HG03045 (cell line): ENCODE results near the gene KCNN4.

Source experiments
- ATAC-seq: cut with Tn5 transposase; IDR thresholded peaks from one replicate; pipeline ENCODE4 v1.9.1; 2021; ENCODE audit warnings: mild to moderate bottlenecking, moderate library complexity; ENCODE audit not compliant: unreplicated experiment

KCNN4 gene

DNA sequence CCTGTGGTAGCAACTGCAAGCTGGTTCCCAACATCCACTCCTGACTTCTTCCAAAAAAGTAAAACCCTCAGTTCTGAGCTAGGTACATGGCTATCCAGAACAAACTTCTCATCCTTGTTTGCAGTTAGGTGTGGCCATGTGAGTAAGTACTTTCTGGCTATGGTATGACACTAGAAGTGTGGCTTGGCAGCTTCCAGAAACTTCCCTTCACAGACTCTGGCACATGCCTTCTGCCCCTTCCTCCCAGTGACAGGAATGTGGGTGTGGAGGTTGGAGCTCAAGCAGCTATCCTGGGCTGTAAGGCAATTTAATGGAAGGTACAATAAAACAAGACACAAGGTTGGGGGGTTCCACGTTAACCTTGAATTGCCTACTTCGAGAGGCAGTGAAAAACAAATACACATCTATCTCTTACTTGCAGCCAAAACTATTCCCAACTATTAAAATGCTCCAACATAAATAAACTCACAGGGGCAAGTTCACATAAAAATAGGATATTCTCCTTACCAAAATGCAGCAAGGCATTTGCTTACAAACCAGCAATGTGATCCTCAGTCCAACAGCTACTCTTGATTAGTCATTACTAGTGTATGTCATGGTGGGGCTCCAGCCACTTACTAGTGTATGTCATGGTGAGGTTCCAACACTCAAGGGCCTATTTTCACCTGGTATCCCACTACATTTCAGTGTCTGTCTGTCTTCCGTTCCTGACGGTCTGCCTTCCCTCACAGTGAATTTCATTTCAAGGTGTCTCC is 29.1 kb downstream of the KCNN4 start:
- no peak for ATAC-seq

DNA sequence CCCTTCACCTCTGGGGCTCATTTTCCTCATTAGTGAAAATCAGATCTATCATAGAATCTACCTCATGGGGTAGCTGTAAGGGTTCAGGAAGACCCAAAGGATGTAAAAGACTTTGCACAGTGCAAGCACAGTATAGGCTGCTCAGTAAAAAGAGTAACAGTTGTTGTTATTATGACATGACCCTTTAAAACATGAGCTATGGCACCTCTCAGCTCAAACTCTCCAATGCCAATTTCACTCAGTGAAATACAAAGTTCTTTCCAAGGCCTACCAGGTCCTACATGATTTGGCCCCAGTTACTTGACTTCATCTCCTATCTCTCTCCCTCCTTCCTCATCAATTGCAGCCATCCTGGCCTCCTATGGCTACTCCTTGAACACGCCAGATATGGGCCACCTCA is 30.9 kb downstream of the KCNN4 start:
- no peak for ATAC-seq

DNA sequence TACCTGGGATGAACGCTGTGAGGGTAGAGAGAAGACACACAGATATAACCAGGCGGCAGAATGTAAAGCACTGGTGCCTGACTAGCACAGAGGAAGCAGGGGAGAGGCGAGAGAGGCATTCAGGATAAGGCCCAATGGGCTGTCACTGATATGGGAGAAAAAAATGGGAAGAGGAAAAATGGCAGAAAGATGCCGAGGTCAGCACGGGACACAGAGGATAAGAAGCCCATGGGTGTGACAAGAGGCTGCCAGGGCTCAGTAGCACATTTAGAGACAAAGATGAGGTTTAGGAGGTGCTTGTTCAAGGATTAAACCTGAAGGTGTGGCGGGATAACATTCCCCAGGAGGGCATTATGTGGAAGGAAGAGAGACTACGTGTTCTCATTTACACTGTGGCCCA is 31.6 kb downstream of the KCNN4 start:
- no peak for ATAC-seq

DNA sequence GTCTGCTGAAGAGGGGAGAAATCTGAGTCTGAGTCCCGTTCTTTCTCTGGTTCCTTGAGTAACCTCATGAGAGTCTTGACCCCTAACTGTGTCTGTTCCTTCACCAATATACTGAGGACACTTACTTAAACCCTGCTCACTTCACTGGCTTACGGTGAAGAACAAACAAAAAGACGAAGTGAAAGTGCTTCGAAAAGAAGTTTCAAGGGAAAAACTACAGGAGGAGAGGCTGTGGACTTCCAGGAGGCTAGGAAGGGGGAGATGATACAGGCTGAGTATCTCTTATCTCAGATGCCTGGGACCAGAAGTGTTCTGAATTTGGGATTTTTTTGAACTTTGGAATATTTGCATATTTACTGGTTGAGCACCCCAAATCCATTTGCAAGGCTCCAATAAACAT is 32.1 kb downstream of the KCNN4 start:
- ATAC-seq: no peak

DNA sequence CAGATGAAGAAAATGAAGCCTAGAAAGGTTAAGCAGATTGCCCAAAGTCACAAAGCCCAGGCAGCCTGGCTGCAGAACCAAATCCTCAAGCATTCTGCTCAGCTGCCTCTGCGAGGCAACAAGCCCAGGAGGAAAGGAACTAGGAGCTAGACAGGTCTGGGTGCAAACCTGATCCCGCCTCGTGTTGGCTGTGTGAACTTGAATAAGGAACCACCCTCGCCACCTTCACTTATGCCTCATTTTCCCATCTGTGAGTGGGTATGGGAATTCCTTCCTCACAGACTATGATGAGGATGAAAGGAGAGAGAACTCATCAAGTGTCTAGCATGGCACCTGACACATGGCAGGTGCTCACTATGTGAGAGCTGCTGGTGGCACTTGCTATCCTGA is 32.6 kb downstream of the KCNN4 start:
- ATAC-seq: no peak

DNA sequence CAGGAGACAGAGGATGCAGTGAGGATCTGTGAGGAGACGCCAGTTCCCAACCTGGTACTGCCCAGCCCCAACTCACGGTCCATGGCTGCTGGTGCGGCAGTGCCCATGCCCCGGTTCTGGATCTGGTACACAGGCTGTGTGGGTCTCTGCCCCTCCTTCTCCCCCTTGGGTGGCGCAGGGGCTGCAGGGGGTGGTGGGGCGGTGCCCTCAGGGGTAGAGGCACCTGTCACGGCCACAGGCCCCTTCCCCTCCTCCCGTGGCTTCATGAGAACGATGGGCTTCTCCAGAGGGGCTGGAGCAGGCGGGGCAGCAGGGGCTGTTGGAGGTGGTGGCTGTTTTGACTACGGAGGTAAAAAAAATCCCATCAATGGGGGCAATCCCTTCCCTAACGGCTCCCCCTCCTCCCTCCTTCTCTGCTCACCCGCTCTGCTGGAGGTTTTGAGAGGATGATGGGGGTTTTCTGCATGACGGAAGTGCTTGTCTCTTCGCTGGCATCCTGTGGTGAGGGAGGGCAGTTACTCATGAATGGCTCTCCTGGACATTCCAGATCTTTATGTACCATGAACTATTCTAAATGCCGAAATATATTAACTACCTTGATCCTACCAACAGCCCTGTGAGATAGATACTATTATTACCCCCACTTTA is 33.1 kb downstream of the KCNN4 start:
- no peak for ATAC-seq

DNA sequence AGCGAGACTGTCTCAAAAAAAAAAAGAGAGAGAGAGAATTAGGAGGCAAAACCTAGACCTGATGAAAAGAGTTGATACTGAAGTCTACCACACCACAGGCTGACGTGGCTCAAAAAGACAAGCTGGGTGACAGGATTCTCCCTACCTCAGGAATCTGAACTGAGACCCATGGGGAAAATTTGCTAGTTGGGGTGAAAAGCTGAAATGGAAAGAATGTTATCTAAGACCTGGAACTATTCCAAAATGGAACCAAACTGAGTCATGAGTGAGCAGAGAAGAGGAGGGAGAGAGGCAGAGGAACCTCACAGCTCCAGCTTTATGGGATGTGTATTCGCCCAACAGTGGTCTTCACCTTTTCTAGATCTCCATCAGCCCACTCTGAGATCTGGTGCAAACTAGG is 37.7 kb downstream of the KCNN4 start:
- no peak for ATAC-seq

DNA sequence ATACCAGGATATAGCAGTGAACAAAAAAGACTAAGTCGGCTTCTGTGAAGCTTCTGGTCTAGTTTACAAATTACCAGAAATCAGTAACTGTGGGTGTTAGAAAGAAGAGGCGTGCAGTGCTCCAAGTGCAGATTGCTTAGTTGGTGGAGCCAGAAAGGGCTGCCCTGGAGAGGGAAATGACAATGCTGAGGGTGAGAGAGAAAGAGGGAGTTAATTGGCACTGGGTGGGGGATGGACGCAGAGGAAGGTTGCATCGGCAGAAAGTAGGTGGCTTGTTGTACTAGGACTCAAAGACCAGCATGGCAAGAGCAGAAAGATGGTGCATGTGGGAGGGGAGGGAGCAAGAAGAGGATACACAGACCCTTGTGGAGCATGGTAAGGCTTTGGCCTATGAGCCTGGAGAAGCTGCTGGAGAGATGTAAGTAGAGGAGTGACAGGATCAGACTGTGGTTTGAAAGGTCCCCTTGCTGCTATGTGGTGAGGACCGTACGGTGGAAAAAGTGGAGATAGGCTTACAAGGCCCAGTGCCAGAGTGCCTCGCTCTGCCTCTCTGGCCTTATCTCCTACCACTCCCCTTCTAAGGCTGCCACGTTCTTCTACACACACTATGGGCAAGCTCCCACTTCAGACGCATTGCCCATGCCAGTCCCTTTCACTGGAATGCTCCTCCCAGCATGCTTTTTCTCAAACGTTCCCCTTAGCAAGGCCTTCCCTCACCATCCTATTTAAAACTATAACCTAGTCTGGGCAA is 39.5 kb downstream of the KCNN4 start:
- ATAC-seq: no peak

DNA sequence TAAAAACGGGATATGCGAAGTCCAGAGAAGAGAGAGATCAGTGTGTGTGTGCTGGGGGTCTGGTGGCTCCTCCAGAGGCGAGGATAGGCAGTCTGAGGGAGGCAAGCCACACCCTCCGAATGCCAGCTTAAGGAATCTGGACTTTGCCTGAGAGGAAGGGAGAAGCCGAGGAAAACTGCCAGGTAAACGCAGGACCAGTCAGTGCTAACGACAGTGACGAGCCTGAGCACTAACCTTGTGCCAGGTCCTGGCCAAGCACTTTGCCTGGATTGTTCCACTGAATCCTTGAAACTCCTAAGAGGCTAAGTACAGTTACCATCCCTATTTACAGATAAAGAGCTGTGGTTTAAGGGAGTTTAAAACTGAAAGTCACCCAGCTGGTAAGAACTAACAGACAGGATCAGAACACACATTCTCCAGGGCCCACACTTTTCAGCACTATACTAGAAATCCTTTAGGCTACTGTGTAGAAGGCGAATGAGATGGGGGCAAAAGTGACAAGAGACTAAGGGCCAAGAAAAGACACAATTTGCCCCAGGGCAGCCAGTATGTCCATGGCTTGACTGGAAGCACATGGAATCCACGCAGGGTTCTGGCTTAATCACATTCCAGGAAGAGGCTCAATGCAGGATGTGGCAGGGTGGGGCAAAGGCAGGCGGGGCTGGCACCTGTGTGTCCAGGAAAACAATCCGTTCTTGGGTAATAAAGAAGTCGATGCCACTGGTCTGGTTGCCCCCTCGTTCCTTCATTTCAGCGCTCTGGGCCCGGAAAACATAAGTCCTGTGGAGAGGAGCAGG is 41.1 kb downstream of the KCNN4 start:
- no peak for ATAC-seq

DNA sequence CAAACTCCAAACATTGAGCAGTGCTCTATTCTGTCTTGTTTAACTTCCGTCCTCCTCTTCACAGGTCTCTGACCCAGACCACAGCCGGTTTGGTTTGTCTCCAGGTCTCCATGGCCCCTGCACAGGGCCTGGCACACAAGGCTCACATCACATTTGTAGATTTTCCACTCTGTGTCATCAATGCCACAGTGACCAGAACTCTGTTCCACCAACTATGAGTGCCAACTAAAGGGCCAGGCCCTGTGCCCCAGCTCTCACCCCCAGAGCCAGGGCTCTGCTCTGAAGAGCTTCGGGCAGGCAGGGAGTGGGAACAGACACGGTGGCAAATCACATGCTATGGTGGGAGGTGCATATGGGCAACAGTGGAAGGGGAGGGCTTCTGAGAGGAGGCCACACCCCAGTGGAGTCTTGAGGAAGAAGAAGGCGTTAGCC is 42.0 kb downstream of the KCNN4 start:
- ATAC-seq: no peak

DNA sequence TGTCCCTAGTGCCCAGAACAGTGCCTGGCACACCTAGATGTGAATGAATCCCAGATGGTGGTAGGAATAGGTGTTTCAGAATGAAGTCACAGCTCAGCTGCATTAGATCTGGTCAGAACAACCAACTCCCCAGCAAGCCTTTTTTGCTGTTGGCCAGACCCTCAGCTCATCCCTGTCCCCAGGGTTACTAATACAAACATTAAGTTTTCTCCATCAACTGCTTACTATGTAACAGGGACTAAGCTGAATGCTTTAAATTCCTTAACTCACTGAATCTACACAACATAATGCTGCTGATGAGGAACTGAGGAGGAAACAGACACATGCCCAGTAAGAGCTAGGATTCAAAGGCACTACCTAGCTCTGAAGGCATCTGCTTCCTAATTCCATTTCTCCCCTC is 44.8 kb downstream of the KCNN4 start:
- no peak for ATAC-seq

DNA sequence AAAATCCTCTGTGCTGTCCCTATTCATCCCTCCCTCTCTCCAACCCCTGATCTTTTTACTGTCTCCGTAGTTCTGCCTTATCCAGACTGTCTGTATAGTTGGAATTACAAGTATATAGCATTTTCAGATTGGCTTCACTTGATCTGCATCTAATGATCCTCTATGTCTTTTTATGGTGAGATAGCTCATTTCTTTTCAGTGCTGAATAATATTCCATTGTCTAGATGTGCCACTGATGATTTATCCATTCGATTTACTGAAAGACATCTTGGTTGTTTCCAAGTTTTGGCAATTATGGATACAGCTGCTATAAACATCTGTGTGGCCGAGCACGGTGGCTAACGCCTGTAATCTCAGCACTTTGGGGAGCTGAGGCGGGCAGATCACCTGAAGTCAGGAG is 45.8 kb downstream of the KCNN4 start:
- ATAC-seq: no peak

DNA sequence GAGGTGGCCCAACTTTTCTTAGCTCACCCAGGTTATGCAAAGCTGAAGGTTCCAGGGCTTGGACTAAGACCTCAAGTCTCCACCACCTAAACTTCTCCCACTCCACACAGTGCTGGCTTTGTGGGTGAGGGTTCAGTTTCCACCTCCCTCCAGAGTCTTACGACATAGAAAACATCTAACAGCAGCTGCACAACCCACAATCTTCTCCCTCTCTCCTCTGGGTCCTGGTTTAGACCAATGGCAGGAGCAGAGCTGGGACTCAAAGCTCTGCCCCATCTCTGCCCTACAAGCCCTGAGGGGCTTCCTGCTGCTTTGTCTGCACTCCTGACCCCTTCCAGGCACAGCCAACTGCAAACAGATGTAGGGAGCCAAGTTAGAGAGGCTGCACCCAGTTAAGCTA is 48.9 kb downstream of the KCNN4 start:
- no peak for ATAC-seq

DNA sequence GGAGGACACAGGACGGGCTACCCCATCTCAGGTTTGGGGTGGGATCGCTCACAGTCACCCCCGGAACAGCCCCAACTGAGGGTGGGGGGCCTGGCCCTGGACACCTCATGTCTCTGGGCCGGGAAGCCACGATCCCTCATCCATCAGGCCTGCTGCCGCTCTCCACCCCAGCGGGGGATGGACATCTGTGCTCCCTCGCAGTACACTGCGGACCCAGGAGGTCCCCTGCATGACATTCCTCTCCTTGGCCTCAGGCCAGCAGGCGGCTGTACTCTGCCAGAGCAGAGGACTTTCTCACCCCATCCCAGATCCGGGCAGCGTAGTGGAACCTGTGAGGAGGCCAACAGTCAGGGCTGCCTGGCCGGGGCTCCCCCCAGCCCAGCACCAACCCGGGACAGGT is 49.4 kb downstream of the KCNN4 start:
- ATAC-seq: no peak

DNA sequence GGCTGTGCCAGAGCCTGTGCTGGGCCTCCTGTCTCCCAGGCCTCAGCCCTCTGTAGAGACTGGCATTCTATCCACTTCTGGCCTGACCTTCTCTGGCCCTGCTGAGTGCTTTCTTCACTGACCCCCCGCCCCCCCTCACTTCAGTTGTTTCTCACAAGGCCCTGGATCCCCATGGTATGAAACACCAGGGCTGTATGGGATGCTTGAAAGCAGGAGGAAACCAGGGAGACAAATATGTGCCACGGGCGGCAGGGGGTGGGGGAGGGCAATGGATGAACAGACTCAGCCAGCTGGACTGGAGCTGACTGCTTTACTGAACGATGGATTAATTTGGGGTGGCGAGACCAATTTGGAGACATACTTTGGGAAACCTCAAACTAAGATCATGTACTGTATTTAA is 50.9 kb downstream of the KCNN4 start:
- no peak for ATAC-seq

DNA sequence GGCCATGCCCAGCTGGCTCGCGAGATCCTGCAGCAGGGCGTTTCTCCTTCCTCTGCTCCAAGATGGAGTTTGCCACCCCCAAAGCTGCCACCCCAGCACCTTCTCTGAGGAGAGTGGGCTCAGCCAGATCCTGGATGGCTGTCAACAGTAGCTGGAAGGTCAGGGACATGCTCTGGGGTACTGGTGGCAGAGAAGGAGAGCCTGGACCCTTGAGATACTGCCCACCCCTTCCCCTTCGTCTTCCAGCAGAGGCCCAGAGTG is 53.2 kb downstream of the KCNN4 start:
- ATAC-seq: no peak

DNA sequence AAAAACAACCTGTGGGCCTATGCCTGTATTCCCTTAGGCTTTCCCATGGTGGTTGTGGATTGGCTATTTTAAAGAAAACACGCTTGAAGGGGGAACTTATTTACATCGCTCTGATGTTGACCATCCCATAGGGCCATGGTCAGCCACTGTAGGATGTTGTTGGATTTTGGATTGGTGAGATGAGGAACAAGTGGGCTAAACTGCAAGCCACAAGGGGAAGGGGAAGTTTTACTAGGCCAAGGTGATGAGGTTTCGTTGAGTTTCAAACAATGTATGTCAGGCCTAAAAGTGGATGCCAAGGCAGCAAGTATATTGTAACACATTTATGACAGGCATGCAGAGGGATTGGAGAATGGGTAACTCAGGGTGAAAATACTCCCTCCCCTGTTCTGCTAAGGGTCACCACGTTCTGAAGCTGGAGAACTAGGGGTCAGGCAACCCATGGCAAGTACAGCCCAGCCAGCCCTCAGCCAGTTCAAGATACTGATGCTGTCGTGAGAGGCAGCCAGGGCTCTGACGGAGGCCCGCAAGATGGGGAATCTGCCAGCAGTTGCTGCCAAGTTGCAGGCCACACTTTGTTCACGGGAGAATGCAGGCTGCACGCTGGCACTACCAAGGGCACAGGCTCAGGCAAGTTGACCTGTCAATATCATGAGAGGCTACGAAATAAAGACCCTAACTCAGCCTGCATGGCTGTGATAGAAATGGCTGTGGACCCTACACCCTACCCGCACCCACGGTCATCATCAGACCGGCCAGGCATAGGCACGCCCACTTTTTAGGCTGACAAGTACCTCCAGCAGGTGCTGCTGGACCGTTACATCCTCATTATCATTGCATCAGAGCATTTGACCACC is 53.8 kb downstream of the KCNN4 start:
- ATAC-seq: no peak

DNA sequence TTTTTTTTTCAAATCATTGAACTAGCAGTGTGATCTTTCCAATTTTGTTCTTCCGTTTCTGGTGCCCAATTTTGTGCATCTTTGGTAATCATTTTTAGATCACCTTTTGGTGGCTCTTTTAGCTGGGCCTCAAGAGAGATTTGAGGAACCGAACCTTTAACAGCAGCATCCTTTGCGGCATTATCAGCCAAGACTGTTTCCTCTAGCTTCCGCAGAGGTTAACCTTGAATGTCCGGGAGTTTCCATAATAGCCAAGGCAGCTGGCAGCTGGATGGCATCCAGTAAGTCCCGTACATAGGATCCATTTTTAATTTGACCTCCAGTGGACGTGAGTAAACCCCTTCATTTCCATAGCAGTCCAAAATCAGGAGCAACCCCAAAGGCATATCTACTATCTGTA is 55.3 kb downstream of the KCNN4 start:
- ATAC-seq: no peak

DNA sequence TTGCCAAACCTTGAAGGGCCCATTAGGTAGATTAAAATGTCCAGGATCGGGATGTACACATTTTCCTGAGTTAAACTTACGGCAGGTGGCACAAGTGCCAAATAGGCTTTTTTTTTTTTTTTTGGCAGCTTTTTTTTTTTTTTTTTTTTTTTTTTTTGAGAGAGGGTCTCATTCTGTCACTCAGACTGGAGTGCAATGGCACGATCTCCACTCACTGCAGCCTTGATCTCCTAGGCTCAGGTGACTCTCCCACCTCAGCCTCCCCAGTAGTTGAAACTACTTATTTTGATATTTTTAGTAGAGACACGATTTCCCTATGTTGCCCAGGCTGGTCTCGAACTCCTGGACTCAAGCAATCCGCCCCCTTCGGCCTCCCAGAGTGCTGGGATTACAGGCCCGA is 55.9 kb downstream of the KCNN4 start:
- no peak for ATAC-seq

DNA sequence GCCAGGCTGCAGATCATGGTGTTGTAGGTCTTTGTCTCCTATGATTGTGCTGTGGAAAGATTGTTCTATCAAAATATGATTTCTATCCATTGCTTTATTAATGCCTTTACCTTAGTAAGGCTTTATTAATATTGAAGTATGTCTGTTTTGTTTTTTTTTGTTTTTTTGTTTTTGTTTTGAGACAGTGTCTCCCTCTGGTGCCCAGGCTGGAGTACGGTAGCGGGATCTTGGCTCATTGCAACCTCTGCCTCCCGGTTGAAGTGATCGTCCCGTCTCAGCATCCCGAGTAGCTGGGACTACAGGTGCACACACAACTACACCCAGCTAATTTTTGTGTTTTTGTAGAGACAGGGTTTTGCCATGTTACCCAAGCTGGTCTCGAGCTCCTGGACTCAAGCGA is 57.2 kb downstream of the KCNN4 start:
- no peak for ATAC-seq
